ENCODE results near the gene BMPR1A. TPM values are rescaled to one million over a fixed set of nuclear protein-coding genes. Genes with fewer than 3 reads are reported as not detected.

Gene BMPR1A
- total RNA-seq, 2 donors from 2014 or later = 69.4 to 96.4 TPM

- TF ChIP-seq, protein P1, sequence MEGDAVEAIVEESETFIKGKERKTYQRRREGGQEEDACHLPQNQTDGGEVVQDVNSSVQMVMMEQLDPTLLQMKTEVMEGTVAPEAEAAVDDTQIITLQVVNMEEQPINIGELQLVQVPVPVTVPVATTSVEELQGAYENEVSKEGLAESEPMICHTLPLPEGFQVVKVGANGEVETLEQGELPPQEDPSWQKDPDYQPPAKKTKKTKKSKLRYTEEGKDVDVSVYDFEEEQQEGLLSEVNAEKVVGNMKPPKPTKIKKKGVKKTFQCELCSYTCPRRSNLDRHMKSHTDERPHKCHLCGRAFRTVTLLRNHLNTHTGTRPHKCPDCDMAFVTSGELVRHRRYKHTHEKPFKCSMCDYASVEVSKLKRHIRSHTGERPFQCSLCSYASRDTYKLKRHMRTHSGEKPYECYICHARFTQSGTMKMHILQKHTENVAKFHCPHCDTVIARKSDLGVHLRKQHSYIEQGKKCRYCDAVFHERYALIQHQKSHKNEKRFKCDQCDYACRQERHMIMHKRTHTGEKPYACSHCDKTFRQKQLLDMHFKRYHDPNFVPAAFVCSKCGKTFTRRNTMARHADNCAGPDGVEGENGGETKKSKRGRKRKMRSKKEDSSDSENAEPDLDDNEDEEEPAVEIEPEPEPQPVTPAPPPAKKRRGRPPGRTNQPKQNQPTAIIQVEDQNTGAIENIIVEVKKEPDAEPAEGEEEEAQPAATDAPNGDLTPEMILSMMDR (conservative IDR thresholded peaks at IDR 0.05) = no peak
- Histone ChIP-seq H3K9ac (ENCODE audit: extremely low read depth, low read length, poor library complexity, severe bottlenecking) (no peak overlapping the region), H3K9me3 (ENCODE audit: control insufficient read depth, low read length) (no peaks in the 10 kb centered on the region), H3K27me3 (ENCODE audit: control insufficient read depth, insufficient read depth, low read length, poor library complexity, severe bottlenecking) (no peaks in the 10 kb centered on the region), H3K36me3 (ENCODE audit: control insufficient read depth, insufficient read depth, low read length) (peaks cover 68% of the 10 kb centered on the region), H3K27ac (ENCODE audit: low read depth, low read length) (no peak overlapping the region), H3K4me3 (ENCODE audit: low read length) (no peak overlapping the region), H3K4me1 (ENCODE audit: control insufficient read depth, insufficient read depth, low read length) (no peaks in the 10 kb centered on the region)
- Mint-ChIP-seq H3K27me3 (ENCODE audit: insufficient read depth) (no peaks in the 10 kb centered on the region), H3K27ac (no peak overlapping the region), H3K36me3 (ENCODE audit: low read depth) (peaks cover 71% of the 10 kb centered on the region), H3K4me1 (no peaks in the 10 kb centered on the region), H3K4me3 (no peak overlapping the region), H3K9me3 (no peaks in the 10 kb centered on the region)
- DNase-seq = no peak
- 96 to 100% methylated on average over 1 of the region's 1 CpG for WGBS, 2 experiments (ENCODE audit: insufficient coverage in 1 of 2, insufficient read length in 1 of 2)
Observed at GRCh38 chr10:86905429-86905828, 149.0 kb downstream of the BMPR1A start.

- Histone ChIP-seq H3K4me1 (ENCODE audit: control insufficient read depth, insufficient read depth, low read length) (no peaks in the 10 kb centered on the region), H3K9ac (ENCODE audit: extremely low read depth, low read length, poor library complexity, severe bottlenecking) (no peak overlapping the region), H3K36me3 (ENCODE audit: control insufficient read depth, insufficient read depth, low read length) (peaks cover 87% of the 10 kb centered on the region), H3K27ac (ENCODE audit: low read depth, low read length) (no peak overlapping the region), H3K4me3 (ENCODE audit: low read length) (no peak overlapping the region), H3K27me3 (ENCODE audit: control insufficient read depth, insufficient read depth, low read length, poor library complexity, severe bottlenecking) (no peaks in the 10 kb centered on the region), H3K9me3 (ENCODE audit: control insufficient read depth, low read length) (no peaks in the 10 kb centered on the region)
- H3K9me3 Mint-ChIP-seq = no peaks in the 10 kb centered on the region
- no peak overlapping the region for H3K4me3 Mint-ChIP-seq
- peaks cover 2% of the 10 kb centered on the region for H3K4me1 Mint-ChIP-seq
- TF ChIP-seq, protein P1 (conservative IDR thresholded peaks at IDR 0.05) = no peak
- no peak overlapping the region for H3K27ac Mint-ChIP-seq
- H3K27me3 Mint-ChIP-seq (ENCODE audit: insufficient read depth) = no peaks in the 10 kb centered on the region
- H3K36me3 Mint-ChIP-seq (ENCODE audit: low read depth) = peaks cover 66% of the 10 kb centered on the region
- DNase-seq = no peak
- 88% methylated on average over 1 of the region's 1 CpG; no CpG with 5 or more reads in 1 of the 2 experiments for WGBS, 2 experiments (ENCODE audit: insufficient coverage in 1 of 2, insufficient read length in 1 of 2)
Observed at GRCh38 chr10:86914734-86915133, 158.3 kb downstream of the BMPR1A start.

DNA sequence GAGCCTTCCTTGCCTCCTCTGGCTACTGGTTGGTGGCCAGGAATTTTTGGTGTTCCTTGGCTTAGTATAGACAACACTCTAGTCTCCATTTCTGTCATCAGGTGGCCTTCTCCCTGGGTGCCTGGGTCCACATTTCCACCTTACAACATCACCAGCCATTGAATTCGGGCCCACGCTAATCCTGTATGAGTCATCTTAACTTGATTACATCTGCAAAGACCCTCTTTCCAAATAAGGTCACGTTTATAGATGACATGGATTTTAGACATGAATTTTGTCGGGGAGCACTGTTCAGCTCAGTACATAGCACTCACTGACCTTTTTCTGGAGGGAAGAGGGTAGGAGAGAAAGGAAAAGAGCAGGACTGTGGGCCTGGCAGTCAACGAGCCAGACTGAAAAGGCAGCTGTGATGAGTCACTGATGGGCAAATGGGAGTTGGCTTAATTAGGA lies 161.6 kb downstream of the BMPR1A start:
- H3K9me3 Mint-ChIP-seq = no peaks in the 10 kb centered on the region
- H3K4me3 ChIP-seq (ENCODE audit: low read length) = no peak overlapping the region
- no peaks in the 10 kb centered on the region for H3K27me3 ChIP-seq (ENCODE audit: control insufficient read depth, insufficient read depth, low read length, poor library complexity, severe bottlenecking)
- no peak overlapping the region for H3K27ac ChIP-seq (ENCODE audit: low read depth, low read length)
- H3K36me3 ChIP-seq (ENCODE audit: control insufficient read depth, insufficient read depth, low read length) = peaks cover 95% of the 10 kb centered on the region
- 85 to 94% methylated on average over 4 to 5 of the region's 5 CpGs for WGBS, 2 experiments (ENCODE audit: insufficient coverage in 1 of 2, insufficient read length in 1 of 2)
- no peaks in the 10 kb centered on the region for H3K9me3 ChIP-seq (ENCODE audit: control insufficient read depth, low read length)
- H3K4me1 ChIP-seq (ENCODE audit: control insufficient read depth, insufficient read depth, low read length) = no peaks in the 10 kb centered on the region
- TF ChIP-seq, protein P1 (conservative IDR thresholded peaks at IDR 0.05) = no peak
- no peaks in the 10 kb centered on the region for H3K27me3 Mint-ChIP-seq (ENCODE audit: insufficient read depth)
- no peak overlapping the region for H3K4me3 Mint-ChIP-seq
- peaks cover 2% of the 10 kb centered on the region for H3K4me1 Mint-ChIP-seq
- peak overlapping the region; percentile 73 for H3K27ac Mint-ChIP-seq
- no peak overlapping the region for H3K9ac ChIP-seq (ENCODE audit: extremely low read depth, low read length, poor library complexity, severe bottlenecking)
- peaks cover 82% of the 10 kb centered on the region for H3K36me3 Mint-ChIP-seq (ENCODE audit: low read depth)
- no peak for DNase-seq
